ENCODE results near the gene PARD3B.

Gene PARD3B

GRCh38 chr2:205220559-205220958 is 675.3 kb downstream of the PARD3B start:
- Histone ChIP-seq H4K20me1 (ENCODE audit: insufficient read depth, low read length) (no peaks in the 10 kb centered on the region), H2AFZ (ENCODE audit: low read length) (no peak overlapping the region), H3K27ac (ENCODE audit: low read length) (no peak overlapping the region), H3F3A (ENCODE audit: insufficient read depth, low read length) (no peaks in the 10 kb centered on the region), H3K9me2 (replicated peaks; ENCODE audit: insufficient read depth, low read length) (no peaks in the 10 kb centered on the region), H3K4me1 (ENCODE audit: low read length) (no peaks in the 10 kb centered on the region), H3K9me3 (replicated peaks; ENCODE audit: insufficient read depth, low read length) (no peaks in the 10 kb centered on the region), H3K79me2 (ENCODE audit: low read length) (no peaks in the 10 kb centered on the region), H3K9ac (ENCODE audit: low read length) (no peak overlapping the region), H3K4me2 (ENCODE audit: low read depth, low read length) (no peak overlapping the region), H3K36me3 (replicated peaks; ENCODE audit: insufficient read depth, low read length) (no peaks in the 10 kb centered on the region), H3K27me3 (replicated peaks; ENCODE audit: insufficient read depth, low read length) (no peaks in the 10 kb centered on the region), H3K4me3 (ENCODE audit: low read length) (no peak overlapping the region)
- DNase-seq = no peak
- TF ChIP-seq EZH2phosphoT487 (IDR thresholded peaks at IDR 0.05; ENCODE audit: low read length) = no peak
- no peak for TF ChIP-seq EZH2 (optimal IDR thresholded peaks at IDR 0.05; ENCODE audit: low read depth, low read length)
- no peak for TF ChIP-seq CTCF (IDR thresholded peaks at IDR 0.05; ENCODE audit: low read length)

GRCh38 chr2:205232086-205232485 is 686.8 kb downstream of the PARD3B start:
- Histone ChIP-seq H3K4me3 (ENCODE audit: low read length) (no peak overlapping the region), H3K27ac (ENCODE audit: low read length) (no peak overlapping the region), H3K9ac (ENCODE audit: low read length) (no peak overlapping the region), H3K9me2 (replicated peaks; ENCODE audit: insufficient read depth, low read length) (no peaks in the 10 kb centered on the region), H2AFZ (ENCODE audit: low read length) (no peak overlapping the region), H3K4me2 (ENCODE audit: low read depth, low read length) (no peak overlapping the region), H3K36me3 (replicated peaks; ENCODE audit: insufficient read depth, low read length) (no peaks in the 10 kb centered on the region), H3K9me3 (replicated peaks; ENCODE audit: insufficient read depth, low read length) (no peaks in the 10 kb centered on the region), H3K4me1 (ENCODE audit: low read length) (no peaks in the 10 kb centered on the region), H3K27me3 (replicated peaks; ENCODE audit: insufficient read depth, low read length) (no peaks in the 10 kb centered on the region), H3K79me2 (ENCODE audit: low read length) (no peaks in the 10 kb centered on the region), H4K20me1 (ENCODE audit: insufficient read depth, low read length) (no peaks in the 10 kb centered on the region), H3F3A (ENCODE audit: insufficient read depth, low read length) (no peaks in the 10 kb centered on the region)
- DNase-seq = no peak
- no peak for TF ChIP-seq EZH2 (optimal IDR thresholded peaks at IDR 0.05; ENCODE audit: low read depth, low read length)
- no peak for TF ChIP-seq CTCF (IDR thresholded peaks at IDR 0.05; ENCODE audit: low read length)
- TF ChIP-seq EZH2phosphoT487 (IDR thresholded peaks at IDR 0.05; ENCODE audit: low read length) = no peak

GRCh38 chr2:205235434-205235833 is 690.2 kb downstream of the PARD3B start:
- no peak for DNase-seq
- H3K9me3 ChIP-seq (replicated peaks; ENCODE audit: insufficient read depth, low read length) = no peaks in the 10 kb centered on the region
- H3K27me3 ChIP-seq (replicated peaks; ENCODE audit: insufficient read depth, low read length) = no peaks in the 10 kb centered on the region
- H3K4me1 ChIP-seq (ENCODE audit: low read length) = no peaks in the 10 kb centered on the region
- H3K79me2 ChIP-seq (ENCODE audit: low read length) = no peaks in the 10 kb centered on the region
- TF ChIP-seq EZH2 (optimal IDR thresholded peaks at IDR 0.05; ENCODE audit: low read depth, low read length) = no peak
- no peak for TF ChIP-seq EZH2phosphoT487 (IDR thresholded peaks at IDR 0.05; ENCODE audit: low read length)
- no peak for TF ChIP-seq CTCF (IDR thresholded peaks at IDR 0.05; ENCODE audit: low read length)
- H3K4me2 ChIP-seq (ENCODE audit: low read depth, low read length) = no peak overlapping the region
- no peak overlapping the region for H3K27ac ChIP-seq (ENCODE audit: low read length)
- H3K9ac ChIP-seq (ENCODE audit: low read length) = no peak overlapping the region
- no peak overlapping the region for H2AFZ ChIP-seq (ENCODE audit: low read length)
- no peaks in the 10 kb centered on the region for H3K36me3 ChIP-seq (replicated peaks; ENCODE audit: insufficient read depth, low read length)
- H3K4me3 ChIP-seq (ENCODE audit: low read length) = no peak overlapping the region
- H4K20me1 ChIP-seq (ENCODE audit: insufficient read depth, low read length) = no peaks in the 10 kb centered on the region
- no peaks in the 10 kb centered on the region for H3K9me2 ChIP-seq (replicated peaks; ENCODE audit: insufficient read depth, low read length)
- H3F3A ChIP-seq (ENCODE audit: insufficient read depth, low read length) = no peaks in the 10 kb centered on the region

Data from MM.1S (cell line).